Stimulated activated CD4-positive, alpha-beta T cell treated with anti-CD3 and anti-CD28 coated beads, Interleukin-4, amount 100 ng/mL, for 24 hours (primary cell): ENCODE results near the gene ENTPD2.
"Not testable (repeated sequence)": the region's sequence is repeated elsewhere in the genome, so short reads cannot be mapped to it uniquely, and the experiment has no call there.

Experiments
- DNase-seq: peaks from one replicate; pipeline ENCODE4 v3.0.0-alpha.2; 2020

ENTPD2 gene

GRCh38 chr9:137044037-137044436, 9.8 kb downstream of the ENTPD2 start:
- DNase-seq, result no peak

- DNase-seq, result no peak
Measured at GRCh38 chr9:137042751-137043727, 10.8 kb downstream of the ENTPD2 start.

- DNase-seq, result no peak
Measured at GRCh38 chr9:137041124-137041523, 12.7 kb downstream of the ENTPD2 start.

- no peak for DNase-seq
Measured at GRCh38 chr9:137040568-137040967, 13.3 kb downstream of the ENTPD2 start.

- DNase-seq, result no peak
Measured at GRCh38 chr9:137039611-137040366, 14.1 kb downstream of the ENTPD2 start.

- no peak for DNase-seq
Measured at GRCh38 chr9:137038916-137039315, 14.9 kb downstream of the ENTPD2 start.

GRCh38 chr9:137037483-137037882, 16.4 kb downstream of the ENTPD2 start:
- no peak for DNase-seq

GRCh38 chr9:137037035-137037434, 16.8 kb downstream of the ENTPD2 start:
- DNase-seq, result no peak

GRCh38 chr9:137035937-137036336, 17.9 kb downstream of the ENTPD2 start:
- DNase-seq, result no peak

GRCh38 chr9:137035507-137035834, 18.4 kb downstream of the ENTPD2 start:
- DNase-seq, result no peak

GRCh38 chr9:137034709-137035506, 19.0 kb downstream of the ENTPD2 start:
- DNase-seq, result peak; percentile 90

- DNase-seq, result no peak
Measured at GRCh38 chr9:137034039-137034708, 19.7 kb downstream of the ENTPD2 start.

- not testable (repeated sequence) for DNase-seq
Measured at GRCh38 chr9:137033481-137033880, 20.4 kb downstream of the ENTPD2 start.

GRCh38 chr9:137032858-137033257, 21.0 kb downstream of the ENTPD2 start:
- DNase-seq, result no peak

- DNase-seq, result peak; percentile 40
Measured at GRCh38 chr9:137031904-137032640, 21.8 kb downstream of the ENTPD2 start, which contains the start of gene FUT7. TSS of gene FUT7 (minus strand) at chr9:137032088. CDS start at chr9:137031991, 97 bp downstream.

GRCh38 chr9:137030538-137031527, 23.0 kb downstream of the ENTPD2 start:
- DNase-seq, result peak; percentile 59

GRCh38 chr9:137030006-137030405, 23.9 kb downstream of the ENTPD2 start:
- DNase-seq, result no peak

- peak; percentile 79 for DNase-seq
Measured at GRCh38 chr9:137029058-137029936, 24.6 kb downstream of the ENTPD2 start.
